ENCODE results near the gene ABLIM1.

GRCh38 chr10:114483575-114483974 lies 174.5 kb downstream of the ABLIM1 start:
- no peak for TF ChIP-seq ZNF232 (CRISPR knock-in tag; IDR thresholded peaks at IDR 0.05)
- TF ChIP-seq, protein P1, sequence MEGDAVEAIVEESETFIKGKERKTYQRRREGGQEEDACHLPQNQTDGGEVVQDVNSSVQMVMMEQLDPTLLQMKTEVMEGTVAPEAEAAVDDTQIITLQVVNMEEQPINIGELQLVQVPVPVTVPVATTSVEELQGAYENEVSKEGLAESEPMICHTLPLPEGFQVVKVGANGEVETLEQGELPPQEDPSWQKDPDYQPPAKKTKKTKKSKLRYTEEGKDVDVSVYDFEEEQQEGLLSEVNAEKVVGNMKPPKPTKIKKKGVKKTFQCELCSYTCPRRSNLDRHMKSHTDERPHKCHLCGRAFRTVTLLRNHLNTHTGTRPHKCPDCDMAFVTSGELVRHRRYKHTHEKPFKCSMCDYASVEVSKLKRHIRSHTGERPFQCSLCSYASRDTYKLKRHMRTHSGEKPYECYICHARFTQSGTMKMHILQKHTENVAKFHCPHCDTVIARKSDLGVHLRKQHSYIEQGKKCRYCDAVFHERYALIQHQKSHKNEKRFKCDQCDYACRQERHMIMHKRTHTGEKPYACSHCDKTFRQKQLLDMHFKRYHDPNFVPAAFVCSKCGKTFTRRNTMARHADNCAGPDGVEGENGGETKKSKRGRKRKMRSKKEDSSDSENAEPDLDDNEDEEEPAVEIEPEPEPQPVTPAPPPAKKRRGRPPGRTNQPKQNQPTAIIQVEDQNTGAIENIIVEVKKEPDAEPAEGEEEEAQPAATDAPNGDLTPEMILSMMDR (IDR thresholded peaks at IDR 0.05) = no peak
- TF ChIP-seq, protein P2, sequence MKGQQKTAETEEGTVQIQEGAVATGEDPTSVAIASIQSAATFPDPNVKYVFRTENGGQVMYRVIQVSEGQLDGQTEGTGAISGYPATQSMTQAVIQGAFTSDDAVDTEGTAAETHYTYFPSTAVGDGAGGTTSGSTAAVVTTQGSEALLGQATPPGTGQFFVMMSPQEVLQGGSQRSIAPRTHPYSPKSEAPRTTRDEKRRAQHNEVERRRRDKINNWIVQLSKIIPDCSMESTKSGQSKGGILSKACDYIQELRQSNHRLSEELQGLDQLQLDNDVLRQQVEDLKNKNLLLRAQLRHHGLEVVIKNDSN (CRISPR knock-in tag; IDR thresholded peaks at IDR 0.05) = no peak
